Caco-2 (cell line): ENCODE measurements around the gene KIAA0232. TPM values are rescaled to one million over a fixed set of nuclear protein-coding genes. Genes with fewer than 3 reads are reported as not detected.

Source experiments
- BruUV-seq: library from RNA; stranded (reverse); fragments of 400-500 nt; replicated peaks from 2 replicates; lab custom pipeline; 2021; lab: Mats Ljungman, UMichigan
- CTCF ChIA-PET: fragments of 300-600 bp; sonication (Branson Sonifier 250); formaldehyde crosslinking; loops from one replicate; lab custom pipeline; 2022; ENCODE audit warnings: antibody characterized with exemption; lab: Charles Lee
- POLR2A ChIA-PET: fragments of 300-600 bp; sonication (Branson Sonifier 250); formaldehyde crosslinking; loops from one replicate; lab custom pipeline; 2022; ENCODE audit warnings: antibody characterized with exemption; lab: Charles Lee
- DNase-seq, 2 experiments: peaks; one replicate each; pipeline versions ENCODE4 v3.0.0 to v3.0.0-alpha.2; 2020 to 2022
- H3K27me3 ChIP-seq: replicated peaks from 2 replicates; pipeline ENCODE4 v1.6.0; 2011; ENCODE audit warnings: low read length; ENCODE audit not compliant: control insufficient read depth, insufficient read depth
- H3K36me3 ChIP-seq: 2 replicates; pipeline ENCODE4 v1.5.1; 2011; ENCODE audit warnings: low read length; ENCODE audit not compliant: control insufficient read depth, insufficient read depth
- H3K4me1 ChIP-seq: fragments of 250-450 bp; sonication (Bioruptor Pico); 2 replicates; pipeline ENCODE4 v1.5.1; 2020; ENCODE audit warnings: mild to moderate bottlenecking
- H3K4me3 ChIP-seq: 2 replicates; pipeline ENCODE4 v1.5.1; 2011; ENCODE audit warnings: low read depth, mild to moderate bottlenecking, control low read depth, low read length
- H3K9me3 ChIP-seq: fragments of 250-450 bp; sonication (Bioruptor Pico); 2 replicates; pipeline ENCODE4 v1.5.1; 2020; ENCODE audit warnings: mild to moderate bottlenecking, moderate library complexity
- H3K27ac Mint-ChIP-seq: one replicate; pipeline ENCODE4 v1.8.0; 2022; ENCODE audit warnings: mixed read lengths; ENCODE audit not compliant: unreplicated experiment
- H3K27me3 Mint-ChIP-seq: one replicate; pipeline ENCODE4 v1.8.0; 2022; ENCODE audit warnings: mixed read lengths; ENCODE audit not compliant: insufficient read depth, unreplicated experiment
- H3K36me3 Mint-ChIP-seq: one replicate; pipeline ENCODE4 v1.8.0; 2022; ENCODE audit warnings: mild to moderate bottlenecking, mixed read lengths; ENCODE audit not compliant: insufficient read depth, unreplicated experiment
- H3K4me1 Mint-ChIP-seq: one replicate; pipeline ENCODE4 v1.8.0; 2022; ENCODE audit warnings: low read depth, mixed read lengths; ENCODE audit not compliant: unreplicated experiment
- H3K4me3 Mint-ChIP-seq: one replicate; pipeline ENCODE4 v1.8.0; 2022; ENCODE audit warnings: mild to moderate bottlenecking, moderate library complexity, mixed read lengths; ENCODE audit not compliant: unreplicated experiment
- H3K9me3 Mint-ChIP-seq: one replicate; pipeline ENCODE4 v1.8.0; 2022; ENCODE audit warnings: mixed read lengths; ENCODE audit not compliant: unreplicated experiment
- CTCF ChIP-seq, 2 experiments: fragments of 200-600 bp in 1 of 2; IDR thresholded peaks; 1 replicate in 1 of 2; 2 replicates in 1 of 2; pipeline versions ENCODE4 v1.5.1 to v1.8.0; 2011 to 2022; ENCODE audit warnings: antibody characterized with exemption in 1 of 2, control low read depth in 1 of 2, inconsistent platforms in 1 of 2, low read depth in 1 of 2, low read length in 1 of 2, mild to moderate bottlenecking in 1 of 2, moderate library complexity in 1 of 2; ENCODE audit not compliant: insufficient read depth in 1 of 2, severe bottlenecking in 1 of 2, unreplicated experiment in 1 of 2
- intact Hi-C: fragments of 100-400 bp; cut with micrococcal nuclease; formaldehyde crosslinking; loops from one replicate; pipeline ENCODE4 v1.10.0; 2022; ENCODE audit not compliant: unreplicated experiment
- total RNA-seq: library from RNA; stranded (reverse); gene quantifications from 2 replicates; pipeline ENCODE4 v1.2.3, GENCODE V29; 2022

Gene KIAA0232
- total RNA-seq, 1 experiment from 2014 or later = 19.7 TPM

GRCh38 chr4:6891436-6892170 is 109.1 kb downstream of the KIAA0232 start:
- H3K27me3 Mint-ChIP-seq = no peaks in the 10 kb centered on the region
- ChIA-PET CTCF (no interaction called here), POLR2A (interaction anchor here (0.6 kb wide), 1 partner anchor 62 kb away, joined by 7 read pairs; no protein-coding TSS in a partner anchor)
- peak overlapping the region; percentile 89 for H3K27ac Mint-ChIP-seq
- TF ChIP-seq CTCF (IDR thresholded peaks at IDR 0.05; ENCODE audit: insufficient read depth in 1 of 2, low read depth in 1 of 2, low read length in 1 of 2, severe bottlenecking in 1 of 2, unreplicated experiment in 1 of 2) = no peak
- intact Hi-C loops = loop anchor here (5.0 kb wide), 2 partner anchors 61 to 181 kb away; no protein-coding TSS in a partner anchor
- no TSS peak for BruUV-seq
- H3K4me1 Mint-ChIP-seq = peaks cover 25% of the 10 kb centered on the region
- no peak overlapping the region for H3K4me3 ChIP-seq
- no peak for DNase-seq
- H3K4me1 ChIP-seq = peaks cover 33% of the 10 kb centered on the region
- H3K27me3 ChIP-seq = no peaks in the 10 kb centered on the region
- peaks cover 14% of the 10 kb centered on the region; the same call in 1 of the 2 replicates for H3K9me3 ChIP-seq
- H3K4me3 Mint-ChIP-seq = no peak overlapping the region
- H3K36me3 ChIP-seq = no peaks in the 10 kb centered on the region; the same call in 1 of the 2 replicates
- H3K9me3 Mint-ChIP-seq = no peaks in the 10 kb centered on the region
- peaks cover 50% of the 10 kb centered on the region for H3K36me3 Mint-ChIP-seq

- peak overlapping the region; percentile 34 for H3K4me3 Mint-ChIP-seq
- H3K4me1 Mint-ChIP-seq = peaks cover 25% of the 10 kb centered on the region
- H3K9me3 Mint-ChIP-seq = no peaks in the 10 kb centered on the region
- no peaks in the 10 kb centered on the region for H3K27me3 Mint-ChIP-seq
- DNase-seq = peak; percentile 69 to 76
- H3K36me3 Mint-ChIP-seq = peaks cover 43% of the 10 kb centered on the region
- BruUV-seq = no TSS peak
- H3K4me1 ChIP-seq = peaks cover 33% of the 10 kb centered on the region
- CTCF ChIA-PET = interaction anchor here (1.3 to 1.4 kb wide), 2 partner anchors 12 to 150 kb away, joined by 3 to 5 read pairs; a partner anchor contains a TSS
- H3K27me3 ChIP-seq = no peaks in the 10 kb centered on the region
- peaks cover 14% of the 10 kb centered on the region; the same call in 1 of the 2 replicates for H3K9me3 ChIP-seq
- no peak overlapping the region for H3K4me3 ChIP-seq
- H3K27ac Mint-ChIP-seq = peak overlapping the region; percentile 89
- H3K36me3 ChIP-seq = no peaks in the 10 kb centered on the region; the same call in 1 of the 2 replicates
- intact Hi-C loops = loop anchor here (5.0 kb wide), 2 partner anchors 60 to 180 kb away; no protein-coding TSS in a partner anchor
- TF ChIP-seq CTCF (IDR thresholded peaks at IDR 0.05; ENCODE audit: insufficient read depth in 1 of 2, low read depth in 1 of 2, low read length in 1 of 2, severe bottlenecking in 1 of 2, unreplicated experiment in 1 of 2) = peak in 1 of 2 experiments; percentile 30
- POLR2A ChIA-PET = interaction anchor here (0.6 kb wide), 1 partner anchor 61 kb away, joined by 7 read pairs; no protein-coding TSS in a partner anchor
Measured at GRCh38 chr4:6892190-6892908, 109.8 kb downstream of the KIAA0232 start.

- ChIA-PET POLR2A (interaction anchor here (0.5 to 1.1 kb wide), 3 partner anchors 16 to 183 kb away, joined by 3 to 16 read pairs (median 3); partner anchors contain the start of genes MRFAP1L1 and TBC1D14), CTCF (interaction anchor here (0.8 to 1.4 kb wide), 6 partner anchors 10 to 150 kb away, joined by 3 to 18 read pairs (median 6); partner anchors contain the start of gene TBC1D14)
- Mint-ChIP-seq H3K4me1 (peaks cover 25% of the 10 kb centered on the region), H3K4me3 (peak overlapping the region; percentile 34), H3K27me3 (no peaks in the 10 kb centered on the region), H3K27ac (peak overlapping the region; percentile 89), H3K36me3 (peaks cover 38% of the 10 kb centered on the region), H3K9me3 (no peaks in the 10 kb centered on the region)
- no peak for DNase-seq
- Histone ChIP-seq H3K4me3 (no peak overlapping the region), H3K27me3 (no peaks in the 10 kb centered on the region), H3K36me3 (no peaks in the 10 kb centered on the region; the same call in 1 of the 2 replicates), H3K9me3 (peaks cover 14% of the 10 kb centered on the region; the same call in 1 of the 2 replicates), H3K4me1 (peaks cover 33% of the 10 kb centered on the region)
- BruUV-seq = no TSS peak
- intact Hi-C loops = loop anchor here (5.0 kb wide), 2 partner anchors 59 to 179 kb away; no protein-coding TSS in a partner anchor
- TF ChIP-seq CTCF (IDR thresholded peaks at IDR 0.05; ENCODE audit: insufficient read depth in 1 of 2, low read depth in 1 of 2, low read length in 1 of 2, severe bottlenecking in 1 of 2, unreplicated experiment in 1 of 2) = no peak
Measured at GRCh38 chr4:6892909-6893202, 110.3 kb downstream of the KIAA0232 start.
